ENCODE data around the gene DET1. TPM values are rescaled to one million over a fixed set of nuclear protein-coding genes. Genes with fewer than 3 reads are reported as not detected.
"Not testable (repeated sequence)": the region's sequence is repeated elsewhere in the genome, so short reads cannot be mapped to it uniquely, and the experiment has no call there.

DET1 gene
- total RNA-seq, 1 experiment from 2014 or later, result 6.6 TPM

DNA sequence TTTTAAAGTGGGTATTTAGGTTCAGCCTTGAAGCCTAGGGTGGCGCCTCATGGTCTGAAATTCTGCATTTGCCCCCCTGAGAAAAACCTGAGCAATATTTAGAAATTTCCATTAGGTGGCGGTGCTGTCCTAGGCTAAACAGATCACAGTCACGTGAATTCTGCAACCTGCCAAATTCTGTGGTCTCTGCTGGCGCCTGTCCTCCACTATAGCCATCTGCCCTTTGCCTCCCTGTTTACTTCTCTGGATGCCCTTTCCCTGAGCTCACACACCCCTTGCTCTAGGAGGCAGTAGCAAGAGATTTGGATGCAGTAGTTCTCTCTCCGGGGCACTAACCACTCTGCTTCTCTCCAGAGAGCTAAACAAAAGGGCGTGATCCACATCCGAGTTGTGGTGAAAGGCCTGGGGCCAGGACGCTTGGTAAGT is 69.8 kb downstream of the DET1 start:
- Histone ChIP-seq H3T11ph (ENCODE audit: low read length) (no peak overlapping the region), H4K91ac (ENCODE audit: insufficient read length, low read depth, low read length) (no peak overlapping the region), H2AK5ac (ENCODE audit: insufficient read length, low read length) (no peak overlapping the region), H3K9me3 (ENCODE audit: control insufficient read depth, low read depth, low read length) (no peaks in the 10 kb centered on the region), H3K56ac (ENCODE audit: insufficient read length, low read depth, low read length) (no peak overlapping the region), H3K9ac (ENCODE audit: extremely low read depth, insufficient read length, low read length) (no peak overlapping the region), H2AFZ (ENCODE audit: low read length) (no peak overlapping the region), H3K4me2 (ENCODE audit: insufficient read depth, insufficient read length, low read length) (no peak overlapping the region), H3K27me3 (ENCODE audit: insufficient read depth, low read length) (no peaks in the 10 kb centered on the region), H3K23me2 (ENCODE audit: insufficient read length, low read depth, low read length, poor library complexity, severe bottlenecking) (no peaks in the 10 kb centered on the region), H3K4ac (ENCODE audit: low read depth, low read length) (no peak overlapping the region), H2BK12ac (ENCODE audit: insufficient read length, low read depth, low read length) (no peak overlapping the region), H2BK15ac (ENCODE audit: low read depth, low read length) (no peak overlapping the region), H4K8ac (replicated peaks; ENCODE audit: insufficient read length, low read depth, low read length) (no peak overlapping the region), H3K18ac (ENCODE audit: insufficient read length, low read depth, low read length) (no peak overlapping the region), H4K20me1 (ENCODE audit: control insufficient read depth, insufficient read depth, insufficient read length) (no peaks in the 10 kb centered on the region), H2BK20ac (ENCODE audit: low read depth, low read length, poor library complexity, severe bottlenecking) (no peak overlapping the region), H3K4me1 (ENCODE audit: insufficient read depth, low read length) (no peaks in the 10 kb centered on the region), H3K79me1 (ENCODE audit: insufficient read depth, low read depth, low read length, poor library complexity, severe bottlenecking) (no peaks in the 10 kb centered on the region), H2BK5ac (ENCODE audit: insufficient read length, low read length) (no peak overlapping the region), H4K5ac (ENCODE audit: insufficient read length, low read depth, low read length) (no peak overlapping the region), H2BK120ac (ENCODE audit: low read depth, low read length, poor library complexity, severe bottlenecking) (no peak overlapping the region), H3K14ac (ENCODE audit: insufficient read depth, low read length) (no peak overlapping the region), H3K23ac (ENCODE audit: insufficient read length, low read depth, low read length) (no peak overlapping the region), H3K27ac (ENCODE audit: insufficient read length, low read depth, low read length) (no peak overlapping the region), H3K79me2 (ENCODE audit: insufficient read depth, low read length) (no peaks in the 10 kb centered on the region)
- WGBS (ENCODE audit: extremely low coverage, insufficient read length, low lambda C conversion rate), result no CpG with 5 or more reads among the region's 8 CpGs
- no peak overlapping the region for H3K4me3 Mint-ChIP-seq
- peaks cover 11 to 45% (median 35%) of the 10 kb centered on the region in 3 experiments for H3K36me3 Mint-ChIP-seq (ENCODE audit: insufficient read depth in 1 of 3, low read depth in 3 of 3)
- no peaks in the 10 kb centered on the region for H3K9me3 Mint-ChIP-seq
- peak; percentile 65 for DNase-seq
- H3K27ac Mint-ChIP-seq, result no peak overlapping the region
- peaks cover 9 to 11% of the 10 kb centered on the region in 2 experiments for H3K4me1 Mint-ChIP-seq
- H3K27me3 Mint-ChIP-seq (ENCODE audit: low read depth), result peaks cover 4% of the 10 kb centered on the region
- TF ChIP-seq, protein P1, sequence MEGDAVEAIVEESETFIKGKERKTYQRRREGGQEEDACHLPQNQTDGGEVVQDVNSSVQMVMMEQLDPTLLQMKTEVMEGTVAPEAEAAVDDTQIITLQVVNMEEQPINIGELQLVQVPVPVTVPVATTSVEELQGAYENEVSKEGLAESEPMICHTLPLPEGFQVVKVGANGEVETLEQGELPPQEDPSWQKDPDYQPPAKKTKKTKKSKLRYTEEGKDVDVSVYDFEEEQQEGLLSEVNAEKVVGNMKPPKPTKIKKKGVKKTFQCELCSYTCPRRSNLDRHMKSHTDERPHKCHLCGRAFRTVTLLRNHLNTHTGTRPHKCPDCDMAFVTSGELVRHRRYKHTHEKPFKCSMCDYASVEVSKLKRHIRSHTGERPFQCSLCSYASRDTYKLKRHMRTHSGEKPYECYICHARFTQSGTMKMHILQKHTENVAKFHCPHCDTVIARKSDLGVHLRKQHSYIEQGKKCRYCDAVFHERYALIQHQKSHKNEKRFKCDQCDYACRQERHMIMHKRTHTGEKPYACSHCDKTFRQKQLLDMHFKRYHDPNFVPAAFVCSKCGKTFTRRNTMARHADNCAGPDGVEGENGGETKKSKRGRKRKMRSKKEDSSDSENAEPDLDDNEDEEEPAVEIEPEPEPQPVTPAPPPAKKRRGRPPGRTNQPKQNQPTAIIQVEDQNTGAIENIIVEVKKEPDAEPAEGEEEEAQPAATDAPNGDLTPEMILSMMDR (conservative IDR thresholded peaks at IDR 0.05), result peak; percentile 83

DNA sequence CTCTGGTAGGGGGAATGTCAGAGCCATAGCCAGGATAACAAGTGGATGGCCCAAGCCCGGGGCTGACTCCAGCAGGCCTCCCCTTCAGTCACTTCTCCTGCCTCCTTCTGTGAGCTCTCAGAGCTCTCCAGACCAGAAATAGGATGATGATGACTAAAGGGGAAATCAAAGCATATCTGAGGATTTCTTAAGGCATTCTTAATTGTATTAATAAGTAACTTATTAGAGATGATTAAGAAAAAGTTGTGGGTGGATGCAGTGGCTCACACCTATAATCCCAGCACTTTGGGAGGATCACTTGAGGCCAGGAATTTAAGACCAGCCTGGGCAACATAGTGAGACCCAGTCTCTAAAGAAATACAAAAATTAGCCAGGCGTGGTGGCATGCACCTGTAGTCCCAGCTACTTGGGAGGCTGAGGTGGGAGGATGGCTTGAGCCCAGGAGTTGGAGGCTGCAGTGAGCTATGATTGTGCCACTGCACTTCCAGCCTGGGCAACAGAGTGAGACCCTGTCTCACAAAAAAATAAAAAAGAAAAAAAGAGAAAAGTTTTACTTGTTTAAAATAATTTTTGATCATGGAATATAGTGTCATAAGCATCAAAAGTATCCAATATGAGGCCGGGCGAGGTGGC is 72.7 kb downstream of the DET1 start:
- not testable (repeated sequence) for H3K79me1 ChIP-seq (ENCODE audit: insufficient read depth, low read depth, low read length, poor library complexity, severe bottlenecking); H3K4me3 Mint-ChIP-seq; H4K20me1 ChIP-seq (ENCODE audit: control insufficient read depth, insufficient read depth, insufficient read length); DNase-seq; H2BK120ac ChIP-seq (ENCODE audit: low read depth, low read length, poor library complexity, severe bottlenecking); H3K27me3 ChIP-seq (ENCODE audit: insufficient read depth, low read length); H4K5ac ChIP-seq (ENCODE audit: insufficient read length, low read depth, low read length); H2BK20ac ChIP-seq (ENCODE audit: low read depth, low read length, poor library complexity, severe bottlenecking); H2BK12ac ChIP-seq (ENCODE audit: insufficient read length, low read depth, low read length); H3K23me2 ChIP-seq (ENCODE audit: insufficient read length, low read depth, low read length, poor library complexity, severe bottlenecking); H3K4me2 ChIP-seq (ENCODE audit: insufficient read depth, insufficient read length, low read length); H4K8ac ChIP-seq (replicated peaks; ENCODE audit: insufficient read length, low read depth, low read length); H2AFZ ChIP-seq (ENCODE audit: low read length); H2AK5ac ChIP-seq (ENCODE audit: insufficient read length, low read length); H3K18ac ChIP-seq (ENCODE audit: insufficient read length, low read depth, low read length); H3K23ac ChIP-seq (ENCODE audit: insufficient read length, low read depth, low read length); H2BK5ac ChIP-seq (ENCODE audit: insufficient read length, low read length); H3K9me3 ChIP-seq (ENCODE audit: control insufficient read depth, low read depth, low read length); H3K4me1 ChIP-seq (ENCODE audit: insufficient read depth, low read length); H3K4me1 Mint-ChIP-seq; H3K27ac Mint-ChIP-seq; H3K79me2 ChIP-seq (ENCODE audit: insufficient read depth, low read length); H4K91ac ChIP-seq (ENCODE audit: insufficient read length, low read depth, low read length); H3K14ac ChIP-seq (ENCODE audit: insufficient read depth, low read length); H3K56ac ChIP-seq (ENCODE audit: insufficient read length, low read depth, low read length); H3K27ac ChIP-seq (ENCODE audit: insufficient read length, low read depth, low read length); H2BK15ac ChIP-seq (ENCODE audit: low read depth, low read length); H3K4ac ChIP-seq (ENCODE audit: low read depth, low read length); H3K27me3 Mint-ChIP-seq (ENCODE audit: low read depth); H3K9ac ChIP-seq (ENCODE audit: extremely low read depth, insufficient read length, low read length); H3T11ph ChIP-seq (ENCODE audit: low read length); H3K9me3 Mint-ChIP-seq
- peaks cover 11 to 45% (median 35%) of the 10 kb centered on the region in 3 experiments for H3K36me3 Mint-ChIP-seq (ENCODE audit: insufficient read depth in 1 of 3, low read depth in 3 of 3)
- no CpG with 5 or more reads among the region's 4 CpGs for WGBS (ENCODE audit: extremely low coverage, insufficient read length, low lambda C conversion rate)

Measured in H9 (cell line).